GM12875 (cell line): ENCODE measurements around the gene GPR21.

Experiments used
- H3K4me3 ChIP-seq: one replicate; pipeline ENCODE4 v1.5.1; 2011; ENCODE audit warnings: low read depth, low read length, control low read depth
- TF ChIP-seq, protein P1 (sequence below): IDR thresholded peaks from 2 replicates; pipeline ENCODE4 v1.5.1; 2011; ENCODE audit warnings: low read depth, mild to moderate bottlenecking, control low read depth, inconsistent platforms, low read length, moderate library complexity, borderline replicate concordance; ENCODE audit not compliant: insufficient read depth

The GPR21 gene

DNA sequence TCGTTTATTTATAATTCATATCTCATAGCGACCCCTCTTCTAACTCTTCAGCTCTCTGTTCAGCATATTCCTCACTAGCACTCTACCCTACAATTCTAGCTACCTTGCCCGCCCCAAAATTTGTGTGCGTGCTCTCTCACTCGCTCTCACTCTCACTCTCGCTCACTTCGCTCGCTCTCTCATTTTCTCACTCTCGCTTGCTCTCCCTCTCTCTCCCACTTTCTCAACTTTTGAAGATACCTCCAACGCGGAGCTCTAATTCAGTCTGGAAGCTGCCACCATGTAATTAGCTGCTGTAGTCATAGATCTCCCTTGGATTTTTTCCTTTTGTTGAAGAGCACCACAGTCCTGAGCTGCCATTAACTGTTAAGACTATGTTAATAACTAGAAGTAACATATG is 30.4 kb downstream of the GPR21 start:
- TF ChIP-seq, protein P1, sequence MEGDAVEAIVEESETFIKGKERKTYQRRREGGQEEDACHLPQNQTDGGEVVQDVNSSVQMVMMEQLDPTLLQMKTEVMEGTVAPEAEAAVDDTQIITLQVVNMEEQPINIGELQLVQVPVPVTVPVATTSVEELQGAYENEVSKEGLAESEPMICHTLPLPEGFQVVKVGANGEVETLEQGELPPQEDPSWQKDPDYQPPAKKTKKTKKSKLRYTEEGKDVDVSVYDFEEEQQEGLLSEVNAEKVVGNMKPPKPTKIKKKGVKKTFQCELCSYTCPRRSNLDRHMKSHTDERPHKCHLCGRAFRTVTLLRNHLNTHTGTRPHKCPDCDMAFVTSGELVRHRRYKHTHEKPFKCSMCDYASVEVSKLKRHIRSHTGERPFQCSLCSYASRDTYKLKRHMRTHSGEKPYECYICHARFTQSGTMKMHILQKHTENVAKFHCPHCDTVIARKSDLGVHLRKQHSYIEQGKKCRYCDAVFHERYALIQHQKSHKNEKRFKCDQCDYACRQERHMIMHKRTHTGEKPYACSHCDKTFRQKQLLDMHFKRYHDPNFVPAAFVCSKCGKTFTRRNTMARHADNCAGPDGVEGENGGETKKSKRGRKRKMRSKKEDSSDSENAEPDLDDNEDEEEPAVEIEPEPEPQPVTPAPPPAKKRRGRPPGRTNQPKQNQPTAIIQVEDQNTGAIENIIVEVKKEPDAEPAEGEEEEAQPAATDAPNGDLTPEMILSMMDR, result no peak
- no peak overlapping the region for H3K4me3 ChIP-seq

- no peak overlapping the region for H3K4me3 ChIP-seq
- TF ChIP-seq, protein P1, result no peak
Observed at GRCh38 chr9:123064716-123065115, 31.2 kb downstream of the GPR21 start.

DNA sequence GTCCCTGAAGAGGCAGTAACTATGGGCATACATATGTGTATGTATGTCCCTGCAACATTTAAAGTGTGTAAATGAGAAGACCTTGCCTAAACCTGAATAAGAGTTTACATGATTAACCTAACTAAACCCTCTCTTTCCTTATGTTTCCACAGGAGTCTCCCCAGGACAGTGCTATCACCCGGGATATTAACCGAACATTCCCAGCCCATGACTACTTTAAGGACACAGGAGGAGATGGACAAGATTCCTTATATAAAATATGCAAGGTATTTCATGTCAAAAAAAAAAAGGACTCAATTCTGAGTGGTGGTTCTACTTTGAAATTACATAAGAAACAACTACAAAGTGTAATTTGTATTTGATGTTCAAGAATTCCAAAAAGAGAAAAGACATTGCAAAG is 31.7 kb downstream of the GPR21 start:
- H3K4me3 ChIP-seq, result no peak overlapping the region
- TF ChIP-seq, protein P1, result no peak

GRCh38 chr9:123067136-123067535 is 33.7 kb downstream of the GPR21 start:
- TF ChIP-seq, protein P1, result no peak
- H3K4me3 ChIP-seq, result no peak overlapping the region

- TF ChIP-seq, protein P1, result no peak
Observed at GRCh38 chr9:123069010-123069481, 35.6 kb downstream of the GPR21 start.

DNA sequence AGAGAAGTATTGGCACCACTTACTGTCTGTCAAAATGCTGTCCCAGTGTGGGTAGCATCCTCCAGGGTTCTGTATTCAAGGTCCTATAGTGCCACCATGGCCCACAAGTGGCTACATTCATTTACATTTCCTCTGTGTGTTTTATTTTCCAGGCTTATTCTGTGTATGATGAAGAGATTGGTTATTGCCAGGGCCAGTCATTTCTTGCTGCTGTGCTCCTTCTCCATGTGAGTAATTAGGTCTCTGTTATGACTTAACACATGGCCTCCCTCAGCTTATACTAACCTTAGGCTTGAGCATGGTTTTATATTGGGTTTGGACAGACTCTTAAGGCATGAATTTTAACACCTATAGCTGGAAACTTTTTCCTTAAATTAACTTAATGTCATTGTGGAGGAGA is 36.7 kb downstream of the GPR21 start:
- no peak overlapping the region for H3K4me3 ChIP-seq
- TF ChIP-seq, protein P1, result no peak

More at GRCh38 chr9:123069010-123069481, 35.6 kb downstream of the GPR21 start:
- H3K4me3 ChIP-seq, result no peak overlapping the region

GRCh38 chr9:123072407-123072995 is 39.0 kb downstream of the GPR21 start:
- TF ChIP-seq, protein P1, result no peak
- no peak overlapping the region for H3K4me3 ChIP-seq
